ENCODE data around the gene IPMK. TPM values are rescaled to one million over a fixed set of nuclear protein-coding genes. Genes with fewer than 3 reads are reported as not detected.

The IPMK gene
- total and polyA plus RNA-seq, 2 of the 8 experiments (the other 6 are each of a cell fraction or from before 2014, with no cell fraction given) = 1.3 to 7.8 TPM

GRCh38 chr10:58275261-58275660, 7.6 kb upstream of the IPMK start:
- no peaks in the 10 kb centered on the region; the same call in 1 of the 2 replicates for H3K79me1 ChIP-seq (ENCODE audit: low read depth, low read length)
- H3K9me3 ChIP-seq (ENCODE audit: insufficient read depth in 2 of 2, low read depth in 1 of 2, low read length in 1 of 2) = no peaks in the 10 kb centered on the region
- no peak overlapping the region for H3K14ac ChIP-seq (ENCODE audit: insufficient read length)
- FAIRE-seq (no peak), DNase-seq (ENCODE audit: low read depth in 1 of 2, low spot score in 2 of 2) (no peak)
- H3K4ac ChIP-seq (replicated peaks; ENCODE audit: insufficient read length, low read depth, low read length) = no peak overlapping the region
- peaks cover 0 to 47% of the 10 kb centered on the region in 2 experiments; a peak in 3 of 4 replicates for H3K79me2 ChIP-seq (ENCODE audit: control insufficient read depth in 1 of 2, insufficient read depth in 2 of 2, low read length in 2 of 2)
- WGBS, 2 experiments (ENCODE audit: extremely low coverage in 1 of 2, insufficient coverage in 1 of 2, insufficient read length in 1 of 2, insufficient replicate concordance in 2 of 2, low coverage in 1 of 2, low lambda C conversion rate in 2 of 2, missing lambda C conversion rate in 1 of 2) = 83% methylated on average over 2 of the region's 2 CpGs; no CpG with 5 or more reads in 1 of the 2 experiments
- ChIA-PET CTCF (ENCODE audit: partially characterized antibody) (interaction anchor here (0.8 to 1.9 kb wide), 3 partner anchors 15 to 29 kb away, joined by 3 to 6 read pairs (median 3); no protein-coding TSS in a partner anchor), POLR2A (ENCODE audit: partially characterized antibody) (interaction anchor here (2.6 kb wide), 1 partner anchor 15 kb away, joined by 7 read pairs; no protein-coding TSS in a partner anchor)
- no peak overlapping the region for H3K56ac ChIP-seq (replicated peaks; ENCODE audit: insufficient read length, low read depth, low read length)
- H2BK12ac ChIP-seq (ENCODE audit: low read depth, low read length) = no peak overlapping the region
- H3K18ac ChIP-seq (ENCODE audit: extremely low read depth, low read length) = no peak overlapping the region
- no peak overlapping the region for H2BK5ac ChIP-seq (ENCODE audit: low read depth, low read length)
- no peak overlapping the region for H4K91ac ChIP-seq (replicated peaks; ENCODE audit: insufficient read length, low read length)
- H3K4me1 ChIP-seq (replicated peaks in 1 of 4; ENCODE audit: control insufficient read depth in 3 of 4, insufficient read depth in 4 of 4, low read length in 3 of 4) = no peaks in the 10 kb centered on the region
- no peaks in the 10 kb centered on the region for H3K27me3 ChIP-seq (replicated peaks in 1 of 4; ENCODE audit: control insufficient read depth in 3 of 4, extremely low read depth in 1 of 4, insufficient read depth in 3 of 4, low read length in 3 of 4)
- H2BK15ac ChIP-seq (ENCODE audit: low read length) = no peak overlapping the region
- no peaks in the 10 kb centered on the region for H4K20me1 ChIP-seq (replicated peaks in 1 of 2; ENCODE audit: control insufficient read depth in 1 of 2, insufficient read depth in 2 of 2, low read length in 2 of 2)
- peaks cover 0 to 16% (median 4%) of the 10 kb centered on the region in 4 experiments; a peak in 4 of 8 replicates for H3K36me3 ChIP-seq (ENCODE audit: control insufficient read depth in 2 of 4, insufficient read depth in 4 of 4, low read length in 3 of 4)
- no peak overlapping the region for H3K9ac ChIP-seq (replicated peaks in 1 of 4; ENCODE audit: extremely low read depth in 1 of 4, low read depth in 3 of 4, low read length in 3 of 4)
- H4K5ac ChIP-seq (ENCODE audit: insufficient read length, low read depth, low read length) = no peak overlapping the region
- no peak overlapping the region for H2BK20ac ChIP-seq (ENCODE audit: low read length)
- no peak overlapping the region for H2AK5ac ChIP-seq (ENCODE audit: low read depth, low read length)
- H3K4me2 ChIP-seq (ENCODE audit: insufficient read depth in 1 of 2, low read depth in 2 of 2, low read length in 2 of 2) = no peak overlapping the region
- H3K23me2 ChIP-seq (ENCODE audit: low read depth, low read length) = no peaks in the 10 kb centered on the region
- H3K27ac ChIP-seq (ENCODE audit: low read depth, low read length) = no peak overlapping the region
- no peak overlapping the region for H3K4me3 ChIP-seq (ENCODE audit: extremely low read depth in 1 of 4, insufficient read depth in 2 of 4, low read depth in 3 of 4, low read length in 4 of 4)
- no peak overlapping the region for H2AFZ ChIP-seq (ENCODE audit: low read length)
- no peak overlapping the region for H3K23ac ChIP-seq (ENCODE audit: insufficient read length)
- H4K8ac ChIP-seq (ENCODE audit: extremely low read depth, insufficient read depth, low read length) = no peak overlapping the region
- no peak overlapping the region for H2BK120ac ChIP-seq (replicated peaks; ENCODE audit: low read depth, low read length)
- TF ChIP-seq CREB1 (IDR thresholded peaks at IDR 0.05) (no peak), EGR1 (IDR thresholded peaks at IDR 0.05; ENCODE audit: borderline replicate concordance, low read depth, low read length) (no peak), USF2 (IDR thresholded peaks at IDR 0.05; ENCODE audit: low read length) (no peak), ZNF274 (IDR thresholded peaks at IDR 0.05; ENCODE audit: borderline replicate concordance, extremely low read depth, low read length) (no peak), SIX5 (IDR thresholded peaks at IDR 0.05; ENCODE audit: low read depth, low read length) (no peak), RFX5 (IDR thresholded peaks at IDR 0.05; ENCODE audit: borderline replicate concordance, low read depth, low read length) (no peak), CHD1 (IDR thresholded peaks at IDR 0.05; ENCODE audit: low read depth, low read length) (no peak)

Measured in H1 (cell line).